Activated B cell treated with CpG ODN at 0.5 μM for 24 hours (primary cell): Measurements from ENCODE around the gene TLE2. TPM values are rescaled to one million over a fixed set of nuclear protein-coding genes. Genes with fewer than 3 reads are reported as not detected.

Source experiments
- ATAC-seq: fragments of 200-7000 bp; cut with Tn5 transposase; one replicate; pipeline ENCODE4 v1.10.0; 2021; ENCODE audit warnings: low read depth, mild to moderate bottlenecking, moderate library complexity
- CTCF ChIA-PET: fragments of 350-600 bp; sonication (Branson Sonifier 250); formaldehyde crosslinking; loops from one replicate; lab custom pipeline; 2021; ENCODE audit warnings: antibody characterized with exemption; lab: Charles Lee
- POLR2A ChIA-PET: fragments of 350-600 bp; sonication (Branson Sonifier 250); formaldehyde crosslinking; loops from one replicate; lab custom pipeline; 2021; ENCODE audit warnings: antibody characterized with exemption; lab: Charles Lee
- DNase-seq: peaks from one replicate; pipeline ENCODE4 v3.0.0; 2022
- H3K27ac Mint-ChIP-seq: one replicate; pipeline ENCODE4 v1.8.0; 2020; ENCODE audit warnings: mixed read lengths
- H3K27me3 Mint-ChIP-seq: one replicate; pipeline ENCODE4 v1.8.0; 2021; ENCODE audit warnings: mixed read lengths
- H3K36me3 Mint-ChIP-seq: one replicate; pipeline ENCODE4 v1.8.0; 2021; ENCODE audit warnings: low read depth, mixed read lengths
- H3K4me1 Mint-ChIP-seq: one replicate; pipeline ENCODE4 v1.8.0; 2021; ENCODE audit warnings: mixed read lengths
- H3K4me3 Mint-ChIP-seq: one replicate; pipeline ENCODE4 v1.8.0; 2020; ENCODE audit warnings: mild to moderate bottlenecking, mixed read lengths
- H3K9me3 Mint-ChIP-seq: one replicate; pipeline ENCODE4 v1.8.0; 2020; ENCODE audit warnings: mixed read lengths
- intact Hi-C: fragments of 100-400 bp; cut with micrococcal nuclease; formaldehyde crosslinking; loops from one replicate; pipeline ENCODE4 v1.15.1; 2024
- total RNA-seq: library from RNA; stranded (reverse); gene quantifications from 2 replicates; pipeline ENCODE4 v1.2.3, GENCODE V29; 2022
- TF ChIP-seq, protein P1 (sequence below): fragments of 200-600 bp; IDR thresholded peaks from one replicate; pipeline ENCODE4 v1.8.0; 2022; ENCODE audit warnings: antibody characterized with exemption, mild to moderate bottlenecking

The TLE2 gene
- total RNA-seq, 1 donor from 2014 or later, result 0.58 TPM

DNA sequence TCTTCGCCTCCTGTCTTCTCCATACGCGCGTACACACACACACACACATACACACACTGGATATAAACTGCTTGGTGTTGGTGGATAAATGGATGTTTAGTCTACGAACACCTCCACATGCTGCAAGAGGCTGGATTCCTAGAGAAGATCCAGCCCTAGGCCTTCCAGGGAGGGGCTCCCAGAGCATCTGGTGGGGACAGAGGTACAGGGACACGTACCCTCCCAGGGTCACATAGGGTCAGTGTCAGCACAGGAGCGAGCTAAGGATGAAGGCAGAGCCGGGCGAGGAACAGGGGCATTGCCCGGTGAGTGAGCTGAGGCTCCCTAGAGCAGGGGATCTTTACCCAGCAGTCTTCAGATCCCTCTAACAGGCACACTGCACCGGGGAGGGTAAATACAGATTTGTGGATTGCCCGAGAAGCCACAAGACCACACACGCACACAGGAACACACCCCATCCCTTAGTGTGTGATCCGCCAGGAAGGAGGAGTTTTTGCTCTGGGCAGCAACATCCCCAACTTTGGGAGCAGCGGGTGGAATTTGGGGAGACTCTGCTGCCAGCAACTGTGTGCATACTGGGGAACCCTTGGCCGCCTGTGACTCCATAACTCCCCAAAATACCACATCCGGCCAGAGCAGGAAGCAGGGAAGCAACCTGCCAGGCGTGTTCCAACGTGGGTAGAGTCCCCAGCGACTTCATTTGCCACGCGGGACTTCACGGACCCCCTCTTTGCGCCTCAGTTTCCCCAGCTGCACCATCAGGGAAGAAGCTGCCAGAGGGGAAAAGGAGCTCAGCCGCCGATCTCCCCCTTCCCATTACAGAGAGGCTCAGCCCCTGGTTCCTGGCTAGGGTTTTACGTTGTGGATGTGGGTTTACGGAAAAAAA is 5.8 kb upstream of the TLE2 start:
- H3K27ac Mint-ChIP-seq, result peak overlapping the region; percentile 88
- H3K36me3 Mint-ChIP-seq, result no peaks in the 10 kb centered on the region
- peak overlapping the region; percentile 90 for H3K4me3 Mint-ChIP-seq
- H3K27me3 Mint-ChIP-seq, result peaks cover 15% of the 10 kb centered on the region
- H3K9me3 Mint-ChIP-seq, result no peaks in the 10 kb centered on the region
- H3K4me1 Mint-ChIP-seq, result peaks cover 20% of the 10 kb centered on the region
- TF ChIP-seq, protein P1, sequence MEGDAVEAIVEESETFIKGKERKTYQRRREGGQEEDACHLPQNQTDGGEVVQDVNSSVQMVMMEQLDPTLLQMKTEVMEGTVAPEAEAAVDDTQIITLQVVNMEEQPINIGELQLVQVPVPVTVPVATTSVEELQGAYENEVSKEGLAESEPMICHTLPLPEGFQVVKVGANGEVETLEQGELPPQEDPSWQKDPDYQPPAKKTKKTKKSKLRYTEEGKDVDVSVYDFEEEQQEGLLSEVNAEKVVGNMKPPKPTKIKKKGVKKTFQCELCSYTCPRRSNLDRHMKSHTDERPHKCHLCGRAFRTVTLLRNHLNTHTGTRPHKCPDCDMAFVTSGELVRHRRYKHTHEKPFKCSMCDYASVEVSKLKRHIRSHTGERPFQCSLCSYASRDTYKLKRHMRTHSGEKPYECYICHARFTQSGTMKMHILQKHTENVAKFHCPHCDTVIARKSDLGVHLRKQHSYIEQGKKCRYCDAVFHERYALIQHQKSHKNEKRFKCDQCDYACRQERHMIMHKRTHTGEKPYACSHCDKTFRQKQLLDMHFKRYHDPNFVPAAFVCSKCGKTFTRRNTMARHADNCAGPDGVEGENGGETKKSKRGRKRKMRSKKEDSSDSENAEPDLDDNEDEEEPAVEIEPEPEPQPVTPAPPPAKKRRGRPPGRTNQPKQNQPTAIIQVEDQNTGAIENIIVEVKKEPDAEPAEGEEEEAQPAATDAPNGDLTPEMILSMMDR, result no peak
- ATAC-seq (no peak), DNase-seq (no peak)
- intact Hi-C loops, result loop anchor here (1.0 to 2.0 kb wide), 3 partner anchors 26 to 85 kb away; partner anchors contain the start of gene TLE6
- ChIA-PET CTCF (interaction anchor here (1.2 to 1.5 kb wide), 3 partner anchors 70 to 82 kb away, joined by 3 to 4 read pairs (median 3); no protein-coding TSS in a partner anchor), POLR2A (interaction anchor here (0.6 to 3.2 kb wide), 20 partner anchors 7 to 1442 kb away, joined by 3 to 28 read pairs (median 5); partner anchors contain the start of genes APBA3, GADD45B, GNA11 and MRPL54)

DNA sequence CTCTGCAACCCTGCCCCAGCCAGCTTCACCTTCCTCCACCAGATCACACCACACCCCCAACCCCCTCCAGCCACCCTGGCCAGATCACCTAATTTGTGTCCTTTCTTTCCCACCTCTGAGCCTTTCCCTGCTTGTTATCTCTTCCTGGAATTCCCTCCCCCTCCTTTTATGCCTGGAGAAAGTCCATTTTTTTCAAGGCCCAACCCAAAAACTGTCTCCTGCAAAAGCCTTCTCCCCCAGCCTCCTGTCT is 5.3 kb upstream of the TLE2 start:
- intact Hi-C loops, result loop anchor here (2.0 kb wide), 1 partner anchor 58 kb away; the partner anchor contains the start of gene TLE6
- H3K4me1 Mint-ChIP-seq, result peaks cover 25% of the 10 kb centered on the region
- POLR2A ChIA-PET, result interaction anchor here (2.6 kb wide), 1 partner anchor 26 kb away, joined by 28 read pairs; the partner anchor contains the start of gene TLE5
- CTCF ChIA-PET, result no interaction called here
- H3K9me3 Mint-ChIP-seq, result no peaks in the 10 kb centered on the region
- DNase-seq, result no peak
- ATAC-seq, result no peak
- peaks cover 18% of the 10 kb centered on the region for H3K27me3 Mint-ChIP-seq
- no peak overlapping the region for H3K27ac Mint-ChIP-seq
- H3K36me3 Mint-ChIP-seq, result no peaks in the 10 kb centered on the region
- H3K4me3 Mint-ChIP-seq, result no peak overlapping the region
- TF ChIP-seq, protein P1, result no peak

DNA sequence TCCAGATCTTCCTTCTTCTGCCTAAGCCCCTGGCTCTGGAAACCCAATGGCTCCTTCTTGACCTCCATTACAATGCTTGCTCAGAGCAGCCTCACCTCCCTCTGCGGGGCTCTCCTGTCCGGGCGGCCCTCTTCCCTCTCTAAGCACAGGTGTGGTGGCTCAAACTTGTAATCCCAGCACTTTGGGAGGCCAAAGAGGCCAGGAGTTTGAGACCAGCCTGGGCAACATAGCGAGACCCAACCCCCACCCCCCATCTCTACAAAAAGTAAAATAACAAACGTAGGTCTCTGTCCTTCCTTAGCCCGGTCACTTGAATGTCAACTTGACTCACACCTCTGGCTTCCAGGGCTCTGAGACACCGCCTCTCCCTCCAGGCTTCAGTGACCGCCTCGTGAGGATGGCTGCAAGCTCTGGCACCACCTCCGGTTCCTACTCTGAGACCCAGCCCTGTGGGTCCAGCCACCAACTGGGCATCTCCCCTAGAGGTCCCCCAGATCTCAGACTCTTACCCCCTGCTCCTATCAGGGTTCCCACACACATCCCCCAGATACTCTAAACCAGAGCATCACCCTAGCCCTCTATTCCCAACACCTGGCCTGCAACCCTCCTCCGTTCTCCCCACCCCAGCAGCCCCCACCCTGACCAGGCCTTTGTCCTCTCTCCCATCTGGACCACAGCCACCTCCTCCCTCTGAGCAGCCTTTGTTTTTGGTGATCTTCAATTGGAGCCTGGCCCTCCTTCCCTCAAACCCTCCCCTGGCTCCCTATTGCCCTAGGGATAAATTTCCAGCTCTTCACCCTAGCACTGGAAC is 4.7 kb upstream of the TLE2 start:
- Mint-ChIP-seq H3K36me3 (no peaks in the 10 kb centered on the region), H3K9me3 (no peaks in the 10 kb centered on the region), H3K27ac (no peak overlapping the region), H3K4me1 (peaks cover 25% of the 10 kb centered on the region), H3K4me3 (no peak overlapping the region), H3K27me3 (peaks cover 18% of the 10 kb centered on the region)
- DNase-seq, result no peak
- intact Hi-C loops, result loop anchor here (2.0 kb wide), 1 partner anchor 57 kb away; the partner anchor contains the start of gene TLE6
- TF ChIP-seq, protein P1, result no peak
- ChIA-PET POLR2A (no interaction called here), CTCF (no interaction called here)
- no peak for ATAC-seq

DNA sequence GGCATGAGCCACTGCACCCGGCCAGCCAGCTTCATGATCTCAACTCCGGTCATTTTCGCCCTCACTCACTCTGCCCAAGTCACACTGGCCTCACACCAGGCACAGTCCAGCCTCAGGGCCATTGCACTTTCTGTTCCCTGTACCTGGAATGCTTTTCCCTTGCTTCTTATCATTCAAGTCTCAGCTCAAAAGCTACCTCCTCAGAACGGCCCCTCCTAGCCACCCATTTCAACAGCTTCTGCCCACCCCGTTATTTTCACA is 2.5 kb upstream of the TLE2 start:
- H3K9me3 Mint-ChIP-seq, result no peaks in the 10 kb centered on the region
- ChIA-PET CTCF (interaction anchor here (1.1 kb wide), 1 partner anchor 77 kb away, joined by 3 read pairs; no protein-coding TSS in a partner anchor), POLR2A (no interaction called here)
- ATAC-seq (no peak), DNase-seq (no peak)
- H3K4me1 Mint-ChIP-seq, result peaks cover 28% of the 10 kb centered on the region
- TF ChIP-seq, protein P1, result no peak
- H3K4me3 Mint-ChIP-seq, result no peak overlapping the region
- H3K27me3 Mint-ChIP-seq, result peaks cover 26% of the 10 kb centered on the region
- no peak overlapping the region for H3K27ac Mint-ChIP-seq
- intact Hi-C loops, result no loop called here
- no peaks in the 10 kb centered on the region for H3K36me3 Mint-ChIP-seq
